Esophagus muscularis mucosa (tissue), 4 donors: Measurements from ENCODE around the gene TGFBR3. TPM values are rescaled to one million over a fixed set of nuclear protein-coding genes. Genes with fewer than 3 reads are reported as not detected.
"Not testable (repeated sequence)": the region's sequence is repeated elsewhere in the genome, so short reads cannot be mapped to it uniquely, and the experiment has no call there.

Experiments
- DNase-seq: peaks from one replicate; pipeline ENCODE4 v3.0.0-alpha.2; 2017; ENCODE audit errors: extremely low spot score
- H3K27ac ChIP-seq, 4 donors: fragments of 200-600 bp; sonication (generic); replicated peaks in 1 of 4; 1 replicate in 3 of 4; 2 replicates in 1 of 4; pipeline ENCODE4 v1.5.1; 2016 to 2019; ENCODE audit warnings: mild to moderate bottlenecking in 1 of 4
- H3K27me3 ChIP-seq, 4 donors: fragments of 200-600 bp; sonication (generic); one replicate each; pipeline versions ENCODE4 v1.5.1 to v1.6.0; 2016 to 2019
- H3K36me3 ChIP-seq, 4 donors: fragments of 200-600 bp; sonication (generic); one replicate each; pipeline ENCODE4 v1.5.1; 2016 to 2019
- H3K4me1 ChIP-seq, 4 donors: fragments of 200-600 bp; sonication (generic); one replicate each; pipeline ENCODE4 v1.5.1; 2016 to 2019
- H3K4me3 ChIP-seq, 4 donors: fragments of 200-600 bp; sonication (generic); 1 replicate in 2 of 4; 2 replicates in 2 of 4; pipeline ENCODE4 v1.5.1; 2016 to 2019; ENCODE audit warnings: mild to moderate bottlenecking in 4 of 4, moderate library complexity in 1 of 4
- H3K9me3 ChIP-seq, 4 donors: fragments of 200-600 bp; sonication (generic); 1 replicate in 3 of 4; 2 replicates in 1 of 4; pipeline ENCODE4 v1.5.1; 2016 to 2019
- CTCF ChIP-seq, 3 experiments: fragments of 200-600 bp in 2 of 3; fragments of 450-650 bp in 1 of 3; sonication (generic) in 2 of 3; IDR thresholded peaks; one replicate each; pipeline ENCODE4 v1.5.1; 2017 to 2019; ENCODE audit warnings: antibody characterized with exemption in 3 of 3, mild to moderate bottlenecking in 2 of 3, moderate library complexity in 1 of 3
- EP300 ChIP-seq: sonication (generic); formaldehyde crosslinking; IDR thresholded peaks from one replicate; pipeline ENCODE4 v1.6.1; 2017; ENCODE audit warnings: antibody characterized with exemption
- POLR2A ChIP-seq: fragments of 450-650 bp; IDR thresholded peaks from one replicate; pipeline ENCODE4 v1.6.1; 2017; ENCODE audit warnings: antibody characterized with exemption, moderate library complexity, mild to moderate bottlenecking, low read depth
- POLR2AphosphoS5 ChIP-seq, 2 donors: sonication (generic); formaldehyde crosslinking; IDR thresholded peaks; one replicate each; pipeline ENCODE4 v1.6.1; 2017; ENCODE audit warnings: antibody characterized with exemption in 2 of 2
- WGBS: methylation state at CpG from one replicate; pipeline ENCODE4 v1.1.5; 2018; 5-methylcytosine and 5-hydroxymethylcytosine counted together
- intact Hi-C: fragments of 100-400 bp; cut with DNase I; formaldehyde crosslinking; loops from one replicate; pipeline ENCODE4 v1.15.1; 2023
- total RNA-seq, 4 donors: library from RNA; depleted of rRNA; stranded (reverse); fragments of >200 nt; gene quantifications; one replicate each; pipeline versions ENCODE4 v1.1.0 to v1.2.1, GENCODE V29; 2016

The TGFBR3 gene
- total RNA-seq, 4 donors from 2014 or later = 176 to 262 (median 188) TPM

GRCh38 chr1:91670781-91671180 is 215.2 kb downstream of the TGFBR3 start:
- no peak for DNase-seq
- Histone ChIP-seq H3K4me1 (peaks cover 0 to 21% (median 0%) of the 10 kb centered on the region in 4 donors), H3K36me3 (no peaks in the 10 kb centered on the region), H3K9me3 (no peaks in the 10 kb centered on the region), H3K27me3 (no peaks in the 10 kb centered on the region), H3K27ac (no peak overlapping the region), H3K4me3 (no peak overlapping the region)
- 85% methylated on average over 4 of the region's 4 CpGs for WGBS
- intact Hi-C loops = no loop called here
- no peak for TF ChIP-seq POLR2AphosphoS5 (IDR thresholded peaks at IDR 0.05)
- no peak for TF ChIP-seq POLR2A
- TF ChIP-seq CTCF (IDR thresholded peaks at IDR 0.05) = no peak
- no peak for TF ChIP-seq EP300

- 89% methylated on average over 21 of the region's 25 CpGs for WGBS
- Histone ChIP-seq H3K4me3 (no peak overlapping the region), H3K27ac (no peak overlapping the region), H3K4me1 (peaks cover 0 to 21% (median 0%) of the 10 kb centered on the region in 4 donors), H3K36me3 (no peaks in the 10 kb centered on the region), H3K9me3 (no peaks in the 10 kb centered on the region), H3K27me3 (no peaks in the 10 kb centered on the region)
- TF ChIP-seq POLR2A (no peak), EP300 (no peak), CTCF (IDR thresholded peaks at IDR 0.05) (no peak), POLR2AphosphoS5 (IDR thresholded peaks at IDR 0.05) (no peak)
- intact Hi-C loops = no loop called here
- no peak for DNase-seq
These were observed 216.2 kb downstream of the TGFBR3 start for GRCh38 chr1:91669584-91670350.

- H3K9me3 ChIP-seq, DNase-seq, H3K4me3 ChIP-seq, H3K27ac ChIP-seq, H3K36me3 ChIP-seq, H3K27me3 ChIP-seq, intact Hi-C loops, H3K4me1 ChIP-seq: not testable (repeated sequence)
- 34% methylated on average over 5 of the region's 5 CpGs for WGBS
These were observed 219.3 kb downstream of the TGFBR3 start for GRCh38 chr1:91666651-91667050.

GRCh38 chr1:91661121-91661520 is 224.8 kb downstream of the TGFBR3 start:
- Histone ChIP-seq H3K4me3 (no peak overlapping the region), H3K36me3 (no peaks in the 10 kb centered on the region), H3K4me1 (no peaks in the 10 kb centered on the region), H3K27me3 (no peaks in the 10 kb centered on the region), H3K27ac (no peak overlapping the region), H3K9me3 (peaks cover 0 to 21% (median 9%) of the 10 kb centered on the region in 4 donors)
- no peak for TF ChIP-seq EP300
- DNase-seq = no peak
- intact Hi-C loops = no loop called here

GRCh38 chr1:91660708-91661107 is 225.2 kb downstream of the TGFBR3 start:
- Histone ChIP-seq H3K4me1 (no peaks in the 10 kb centered on the region), H3K9me3 (peaks cover 0 to 21% (median 9%) of the 10 kb centered on the region in 4 donors), H3K27ac (no peak overlapping the region), H3K27me3 (no peaks in the 10 kb centered on the region), H3K4me3 (no peak overlapping the region), H3K36me3 (no peaks in the 10 kb centered on the region)
- TF ChIP-seq POLR2A (no peak), POLR2AphosphoS5 (IDR thresholded peaks at IDR 0.05) (no peak), CTCF (IDR thresholded peaks at IDR 0.05) (no peak), EP300 (no peak)
- DNase-seq = no peak
- intact Hi-C loops = no loop called here
